Left kidney (tissue), 8 donors: ENCODE data around the gene PHAX. TPM values are rescaled to one million over a fixed set of nuclear protein-coding genes. Genes with fewer than 3 reads are reported as not detected.
"Not testable (repeated sequence)": the region's sequence is repeated elsewhere in the genome, so short reads cannot be mapped to it uniquely, and the experiment has no call there.

Experiments used
- DNase-seq: peaks from one replicate; pipeline ENCODE4 v3.0.0-alpha.2; 2013
- long read RNA-seq, 8 donors: transcript quantifications; one replicate each; lab custom pipeline, GENCODE V29; 2026
- polyA plus RNA-seq: library from polyadenylated mRNA; unstranded; fragments of 120-200 nt; gene quantifications from one replicate; pipeline ENCODE4 v1.2.1, GENCODE V29; 2013; ENCODE audit not compliant: insufficient read length

Gene PHAX, protein sequence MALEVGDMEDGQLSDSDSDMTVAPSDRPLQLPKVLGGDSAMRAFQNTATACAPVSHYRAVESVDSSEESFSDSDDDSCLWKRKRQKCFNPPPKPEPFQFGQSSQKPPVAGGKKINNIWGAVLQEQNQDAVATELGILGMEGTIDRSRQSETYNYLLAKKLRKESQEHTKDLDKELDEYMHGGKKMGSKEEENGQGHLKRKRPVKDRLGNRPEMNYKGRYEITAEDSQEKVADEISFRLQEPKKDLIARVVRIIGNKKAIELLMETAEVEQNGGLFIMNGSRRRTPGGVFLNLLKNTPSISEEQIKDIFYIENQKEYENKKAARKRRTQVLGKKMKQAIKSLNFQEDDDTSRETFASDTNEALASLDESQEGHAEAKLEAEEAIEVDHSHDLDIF
- 87.9 TPM for polyA plus RNA-seq
- long read RNA-seq, donor 1, full-length matches to known transcripts, result 20 of 32 reads
- long read RNA-seq, donor 1, partial matches to known transcripts, result 12 of 32 reads
- long read RNA-seq, donor 1, other reads (novel, unspliced or antisense), result 0 of 32 reads
- long read RNA-seq, donor 2, full-length matches to known transcripts, result 17 of 22 reads
- long read RNA-seq, donor 2, partial matches to known transcripts, result 5 of 22 reads
- long read RNA-seq, donor 2, other reads (novel, unspliced or antisense), result 0 of 22 reads
- long read RNA-seq, donor 3, full-length matches to known transcripts, result 14 of 14 reads
- long read RNA-seq, donor 3, partial matches to known transcripts, result 0 of 14 reads
- long read RNA-seq, donor 3, other reads (novel, unspliced or antisense), result 0 of 14 reads
- long read RNA-seq, donor 4, full-length matches to known transcripts, result 2 of 2 reads
- long read RNA-seq, donor 4, partial matches to known transcripts, result 0 of 2 reads
- long read RNA-seq, donor 4, other reads (novel, unspliced or antisense), result 0 of 2 reads
- long read RNA-seq, donor 5, full-length matches to known transcripts, result 16 of 27 reads
- long read RNA-seq, donor 5, partial matches to known transcripts, result 11 of 27 reads
- long read RNA-seq, donor 5, other reads (novel, unspliced or antisense), result 0 of 27 reads
- long read RNA-seq, donor 6, full-length matches to known transcripts, result 8 of 20 reads
- long read RNA-seq, donor 6, partial matches to known transcripts, result 12 of 20 reads
- long read RNA-seq, donor 6, other reads (novel, unspliced or antisense), result 0 of 20 reads
- long read RNA-seq, donor 7, full-length matches to known transcripts, result 16 of 29 reads
- long read RNA-seq, donor 7, partial matches to known transcripts, result 13 of 29 reads
- long read RNA-seq, donor 7, other reads (novel, unspliced or antisense), result 0 of 29 reads
- long read RNA-seq, donor 8, full-length matches to known transcripts, result 5 of 12 reads
- long read RNA-seq, donor 8, partial matches to known transcripts, result 7 of 12 reads
- long read RNA-seq, donor 8, other reads (novel, unspliced or antisense), result 0 of 12 reads

DNA sequence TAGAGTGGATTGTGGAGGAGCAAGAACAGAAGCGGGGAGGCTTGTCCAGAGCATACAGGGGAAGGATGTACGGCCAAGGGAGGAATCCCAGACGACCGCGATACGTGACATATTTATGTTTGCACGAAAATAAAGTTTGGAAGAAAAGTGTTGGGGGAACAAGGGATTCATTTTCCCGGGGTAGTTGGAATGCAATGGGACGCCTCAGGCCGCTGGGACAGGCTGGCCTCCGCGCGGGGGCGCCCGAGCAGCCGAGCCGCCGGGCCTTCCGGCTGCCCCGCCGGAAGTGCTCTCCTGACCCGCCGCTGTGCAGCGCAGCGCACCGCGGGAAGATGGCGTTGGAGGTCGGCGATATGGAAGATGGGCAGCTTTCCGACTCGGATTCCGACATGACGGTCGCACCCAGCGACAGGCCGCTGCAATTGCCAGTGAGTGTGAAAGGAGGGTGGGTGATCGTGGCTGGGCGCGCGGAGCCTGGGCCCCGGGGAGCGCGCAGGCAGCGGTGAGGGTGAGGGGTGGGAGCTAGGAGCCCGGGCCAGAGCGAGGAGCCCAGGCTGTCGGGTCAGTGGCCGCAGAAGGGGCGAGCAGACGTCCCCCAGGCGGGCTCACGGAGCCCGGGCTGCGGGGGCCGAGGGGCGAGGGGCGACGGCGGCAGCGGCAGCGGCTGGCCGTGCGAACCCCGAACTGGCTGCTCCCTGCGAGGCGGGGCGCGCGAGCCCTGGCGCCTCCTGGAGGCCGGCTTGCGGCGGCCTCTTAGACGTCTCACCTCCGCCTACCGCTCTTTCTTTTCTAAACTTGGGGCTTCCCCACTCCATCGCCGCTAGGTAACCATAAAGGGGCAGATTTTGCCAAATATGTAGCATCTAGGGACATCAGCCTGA lies at the start of gene PHAX:
PHAX (plus strand) TSS at position 317 of the 881 bp plus-strand sequence; CDS start at position 333, 16 bp downstream.
- peak; percentile 78 for DNase-seq

GRCh38 chr5:126552614-126553013 lies 48.1 kb upstream of the PHAX start:
- DNase-seq, result no peak

DNA sequence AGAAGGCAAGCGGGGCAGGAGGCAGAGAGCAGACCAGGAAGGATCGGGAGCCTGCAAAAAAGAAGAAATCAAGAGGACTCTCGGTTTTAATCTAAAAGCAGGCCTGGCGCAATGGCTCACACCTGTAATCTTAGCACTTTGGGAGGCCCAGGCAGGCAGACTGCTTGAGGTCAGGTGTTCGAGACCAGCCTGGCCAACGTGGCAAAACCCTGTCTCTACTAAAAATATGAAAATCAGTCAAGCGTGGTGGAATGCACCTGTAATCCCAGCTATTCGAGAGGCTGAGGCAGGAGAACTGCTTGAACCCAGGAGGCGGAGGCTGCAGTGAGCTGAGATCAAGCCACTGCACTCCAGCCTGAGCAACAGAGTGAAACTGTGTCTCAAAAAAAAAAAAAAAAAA lies 45.6 kb upstream of the PHAX start:
- not testable (repeated sequence) for DNase-seq

DNA sequence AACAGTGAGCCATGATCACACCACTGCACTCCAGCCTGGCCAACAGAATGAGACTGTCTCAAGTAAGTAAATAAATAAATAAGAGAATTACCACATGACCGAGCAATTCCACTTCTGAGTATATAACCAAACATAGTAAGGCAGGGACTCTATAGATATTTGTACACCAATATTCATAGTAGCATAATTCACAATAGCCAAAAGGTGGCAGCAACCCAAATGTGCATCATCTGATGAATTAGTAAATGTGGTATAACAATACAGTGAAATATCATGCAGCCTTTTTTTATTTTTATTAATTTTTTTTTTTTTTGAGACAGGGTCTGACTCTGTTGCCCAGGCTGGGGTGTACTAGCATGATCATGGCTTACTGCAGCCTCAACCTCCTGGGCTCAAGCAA lies 38.8 kb upstream of the PHAX start:
- no peak for DNase-seq

GRCh38 chr5:126562823-126563222 lies 37.9 kb upstream of the PHAX start:
- DNase-seq, result no peak

- DNase-seq, result no peak
These were observed 32.5 kb upstream of the PHAX start for GRCh38 chr5:126568206-126568755.

DNA sequence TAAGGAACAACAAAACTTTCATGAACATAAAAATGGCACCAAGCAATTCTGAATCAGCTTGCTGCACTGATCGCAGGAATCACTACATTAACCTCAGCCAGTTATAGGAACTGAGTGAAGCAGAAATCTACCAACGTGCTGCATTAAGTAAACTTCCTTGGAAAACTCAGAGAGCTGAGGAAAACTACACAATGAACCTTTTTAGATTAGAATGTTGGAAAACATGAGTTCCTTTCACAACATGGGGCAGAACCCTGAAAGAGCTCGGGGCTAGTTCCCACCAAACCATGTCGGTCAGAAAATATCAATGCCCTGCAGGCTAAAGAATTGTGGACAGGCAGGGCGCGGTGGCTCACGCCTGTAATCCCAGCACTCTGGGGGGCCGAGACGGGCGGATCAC lies 25.1 kb upstream of the PHAX start:
- DNase-seq, result no peak

GRCh38 chr5:126576974-126577373 lies 23.8 kb upstream of the PHAX start:
- no peak for DNase-seq

DNA sequence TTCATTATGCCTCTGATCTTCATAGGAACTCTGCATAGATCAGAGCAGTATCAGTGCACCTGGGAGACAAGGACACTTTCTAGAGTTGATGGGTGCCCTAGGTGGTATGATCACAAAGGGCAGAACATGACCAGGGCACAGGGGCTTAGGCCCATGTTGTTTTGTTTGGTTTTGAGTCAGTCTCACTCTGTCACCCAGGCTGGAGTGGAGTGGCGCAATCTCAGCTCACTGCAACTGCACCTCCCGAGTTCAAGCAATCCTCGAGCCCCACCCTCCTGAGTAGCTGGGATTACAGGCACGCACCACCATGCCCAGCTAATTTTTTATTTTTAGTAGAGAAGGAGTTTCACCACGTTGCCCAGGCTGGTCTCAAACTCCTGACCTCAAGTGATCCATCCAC lies 23.3 kb upstream of the PHAX start:
- no peak for DNase-seq

- no peak for DNase-seq
These were observed 21.0 kb upstream of the PHAX start for GRCh38 chr5:126579716-126580115.

- no peak for DNase-seq
These were observed 17.0 kb upstream of the PHAX start for GRCh38 chr5:126583761-126584160.

DNA sequence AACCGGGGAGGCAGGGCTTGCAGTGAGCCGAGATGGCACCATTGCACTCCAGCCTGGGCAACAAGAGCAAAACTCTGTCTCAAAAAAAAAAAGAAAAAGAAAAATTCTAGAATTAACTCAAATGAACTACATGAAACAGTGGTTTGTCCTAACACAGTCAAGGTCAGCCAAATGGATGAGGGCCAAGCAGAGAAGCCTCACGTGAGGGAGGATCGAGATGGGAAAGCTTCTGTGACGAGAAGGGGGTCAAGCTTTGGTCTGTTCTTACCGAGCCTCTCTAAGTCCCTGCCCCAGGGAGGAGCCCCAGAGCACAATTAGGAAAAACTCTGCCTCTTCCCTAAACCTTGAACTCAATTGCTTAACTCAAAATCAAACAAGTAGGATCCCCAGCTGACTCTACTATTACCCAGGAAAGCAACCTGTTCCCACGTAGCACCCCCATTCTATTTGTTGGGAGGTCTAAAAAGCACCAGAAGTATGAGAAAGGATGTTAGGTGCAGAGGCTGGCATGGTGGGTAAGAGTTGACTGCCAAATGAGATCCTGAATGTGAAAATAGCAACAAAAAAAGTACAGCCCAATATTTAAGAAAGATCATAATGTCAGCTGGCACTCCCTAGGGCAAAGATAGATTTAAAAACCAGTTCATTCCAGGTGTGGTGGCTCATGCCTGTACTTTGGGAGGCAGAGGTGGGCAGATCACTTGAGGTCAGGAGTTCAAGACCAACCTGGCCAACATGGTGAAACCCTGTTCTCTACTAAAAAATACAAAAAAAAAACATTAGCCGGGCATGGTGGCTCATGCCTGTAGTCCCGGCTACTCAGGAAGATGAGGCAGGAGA lies 13.0 kb upstream of the PHAX start:
- DNase-seq, result no peak

DNA sequence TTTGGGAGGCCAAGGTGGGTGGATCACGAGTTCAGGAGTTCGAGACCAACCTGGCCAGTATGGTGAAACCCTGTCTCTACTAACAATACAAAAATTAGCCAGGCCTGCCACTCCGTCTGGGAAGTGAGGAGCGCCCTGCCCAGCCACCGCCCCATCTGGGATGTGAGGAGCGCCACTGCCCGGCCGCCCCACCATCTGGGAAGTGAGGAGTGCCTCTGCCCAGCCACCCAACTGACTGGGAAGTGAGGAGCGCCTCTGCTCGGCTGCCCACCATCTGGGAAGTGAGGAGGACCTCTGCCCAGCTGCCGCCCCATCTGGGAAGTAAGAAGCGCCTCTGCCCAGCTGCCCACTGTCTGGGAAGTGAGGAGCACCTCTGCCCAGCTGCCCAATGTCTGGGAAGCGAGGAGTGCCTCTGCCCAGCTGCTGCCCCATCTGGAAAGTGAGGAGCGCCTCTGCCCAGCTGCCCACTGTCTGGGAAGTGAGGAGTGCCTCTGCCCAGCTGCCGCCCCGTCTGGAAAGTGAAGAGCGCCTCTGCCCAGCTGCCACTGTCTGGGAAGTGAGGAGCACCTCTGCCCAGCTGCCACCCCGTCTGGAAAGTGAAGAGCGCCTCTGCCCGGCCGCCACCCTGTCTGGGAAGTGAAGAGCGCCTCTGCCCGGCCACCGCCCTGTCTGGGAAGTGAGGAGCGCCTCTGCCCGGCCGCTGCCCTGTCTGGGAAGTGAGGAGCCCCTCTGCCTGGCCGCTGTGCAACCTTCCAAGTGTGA lies 11.0 kb upstream of the PHAX start:
- DNase-seq, result no peak

GRCh38 chr5:126591549-126591948 lies 9.2 kb upstream of the PHAX start:
- no peak for DNase-seq

GRCh38 chr5:126594748-126595485 lies 5.8 kb upstream of the PHAX start, which contains the start of gene ALDH7A1:
TSS of gene ALDH7A1 (minus strand) at chr5:126595219. CDS start at chr5:126595198, 21 bp downstream.
- DNase-seq, result peak; percentile 94

- no peak for DNase-seq
These were observed 5.2 kb upstream of the PHAX start for GRCh38 chr5:126595486-126596083.

DNA sequence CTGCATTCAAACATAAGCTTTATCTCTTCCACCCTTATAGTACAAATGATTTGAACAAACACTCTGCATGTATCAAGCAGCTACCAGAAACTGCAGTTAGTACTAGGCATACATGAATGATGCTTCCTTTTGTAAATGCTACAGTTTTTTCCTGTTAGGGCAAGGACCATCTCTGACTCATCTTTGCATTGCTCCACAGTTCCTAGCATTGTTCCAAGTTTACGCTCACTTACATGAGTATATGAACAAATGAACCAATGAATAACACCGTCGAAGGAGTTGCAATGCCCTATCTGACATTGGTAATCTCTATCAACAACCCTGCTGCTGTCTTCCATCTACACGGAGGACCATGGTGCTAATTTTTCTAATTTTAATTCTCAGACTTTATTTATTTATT lies 3.6 kb upstream of the PHAX start:
- DNase-seq, result no peak
